GM20000 (cell line): ENCODE results near the gene UPF1.

Experiments
- DNase-seq: peaks from one replicate; pipeline ENCODE4 v3.0.0; 2012; ENCODE audit warnings: low spot score
- TF ChIP-seq, protein P1 (sequence below): IDR thresholded peaks from 2 replicates; pipeline ENCODE4 v1.5.1; 2012; ENCODE audit warnings: mild to moderate bottlenecking, control low read depth; ENCODE audit errors: extremely low read depth, missing control alignments

UPF1 gene

DNA sequence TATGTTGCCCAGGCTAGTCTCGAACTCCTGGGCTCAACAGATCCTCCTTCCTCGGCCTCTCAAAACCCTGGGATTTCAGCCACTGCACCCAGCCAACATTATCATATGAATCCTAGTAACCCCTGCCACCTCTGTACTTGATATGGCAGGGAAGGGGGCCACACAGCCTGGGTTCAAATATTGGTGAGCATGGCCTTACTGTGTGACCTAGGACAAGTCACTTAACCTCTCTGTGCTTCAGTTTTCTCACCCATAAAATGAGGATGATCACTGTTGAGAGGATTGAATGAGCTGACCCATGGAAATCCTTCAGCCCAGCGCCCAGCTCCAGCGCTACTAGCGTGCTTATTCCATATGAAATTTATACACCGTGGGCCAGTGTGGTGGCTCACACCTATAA, 37.1 kb upstream of the UPF1 start:
- DNase-seq, result no peak
- TF ChIP-seq, protein P1, sequence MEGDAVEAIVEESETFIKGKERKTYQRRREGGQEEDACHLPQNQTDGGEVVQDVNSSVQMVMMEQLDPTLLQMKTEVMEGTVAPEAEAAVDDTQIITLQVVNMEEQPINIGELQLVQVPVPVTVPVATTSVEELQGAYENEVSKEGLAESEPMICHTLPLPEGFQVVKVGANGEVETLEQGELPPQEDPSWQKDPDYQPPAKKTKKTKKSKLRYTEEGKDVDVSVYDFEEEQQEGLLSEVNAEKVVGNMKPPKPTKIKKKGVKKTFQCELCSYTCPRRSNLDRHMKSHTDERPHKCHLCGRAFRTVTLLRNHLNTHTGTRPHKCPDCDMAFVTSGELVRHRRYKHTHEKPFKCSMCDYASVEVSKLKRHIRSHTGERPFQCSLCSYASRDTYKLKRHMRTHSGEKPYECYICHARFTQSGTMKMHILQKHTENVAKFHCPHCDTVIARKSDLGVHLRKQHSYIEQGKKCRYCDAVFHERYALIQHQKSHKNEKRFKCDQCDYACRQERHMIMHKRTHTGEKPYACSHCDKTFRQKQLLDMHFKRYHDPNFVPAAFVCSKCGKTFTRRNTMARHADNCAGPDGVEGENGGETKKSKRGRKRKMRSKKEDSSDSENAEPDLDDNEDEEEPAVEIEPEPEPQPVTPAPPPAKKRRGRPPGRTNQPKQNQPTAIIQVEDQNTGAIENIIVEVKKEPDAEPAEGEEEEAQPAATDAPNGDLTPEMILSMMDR, result no peak

DNA sequence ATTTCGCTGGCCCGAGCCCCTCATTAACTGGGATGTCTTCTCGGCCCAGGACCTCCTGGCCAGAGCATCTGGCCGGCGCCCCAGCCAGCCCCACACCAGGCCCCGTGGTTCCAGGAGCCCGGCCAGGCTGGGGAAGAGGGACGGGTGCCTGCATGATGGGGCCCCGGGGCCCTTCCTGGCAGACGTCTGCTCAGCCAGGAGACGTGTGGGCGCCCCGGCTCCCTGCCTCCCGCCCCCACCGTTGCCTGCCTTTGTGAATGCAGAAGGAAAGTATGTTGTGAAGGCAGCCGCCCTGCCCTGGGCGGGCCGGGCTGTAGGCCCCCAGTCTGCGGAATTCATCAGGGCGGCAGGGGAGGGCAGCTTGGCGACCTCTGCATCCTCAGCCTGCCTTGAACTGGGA, 36.2 kb upstream of the UPF1 start:
- TF ChIP-seq, protein P1, result no peak
- no peak for DNase-seq

DNA sequence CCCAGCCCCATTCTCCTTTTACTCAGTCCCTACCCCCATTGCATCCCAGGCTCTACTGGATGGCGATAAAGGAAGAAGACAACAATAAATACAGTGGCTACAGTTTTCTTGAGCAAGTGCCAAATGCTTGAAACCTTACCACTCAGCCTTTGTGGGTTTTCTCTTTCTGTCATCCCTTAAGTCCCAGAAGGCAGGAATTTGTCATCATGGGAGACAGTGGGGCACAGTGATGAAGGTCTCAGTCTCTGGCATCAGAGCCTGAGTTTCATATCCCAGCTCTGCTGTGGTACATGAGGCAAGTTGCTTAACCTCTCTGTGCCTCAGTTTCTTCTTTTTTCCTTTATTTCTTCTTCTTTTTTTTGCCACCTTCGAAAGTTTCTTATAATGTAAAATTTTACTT, 35.5 kb upstream of the UPF1 start:
- no peak for DNase-seq
- TF ChIP-seq, protein P1, result no peak

DNA sequence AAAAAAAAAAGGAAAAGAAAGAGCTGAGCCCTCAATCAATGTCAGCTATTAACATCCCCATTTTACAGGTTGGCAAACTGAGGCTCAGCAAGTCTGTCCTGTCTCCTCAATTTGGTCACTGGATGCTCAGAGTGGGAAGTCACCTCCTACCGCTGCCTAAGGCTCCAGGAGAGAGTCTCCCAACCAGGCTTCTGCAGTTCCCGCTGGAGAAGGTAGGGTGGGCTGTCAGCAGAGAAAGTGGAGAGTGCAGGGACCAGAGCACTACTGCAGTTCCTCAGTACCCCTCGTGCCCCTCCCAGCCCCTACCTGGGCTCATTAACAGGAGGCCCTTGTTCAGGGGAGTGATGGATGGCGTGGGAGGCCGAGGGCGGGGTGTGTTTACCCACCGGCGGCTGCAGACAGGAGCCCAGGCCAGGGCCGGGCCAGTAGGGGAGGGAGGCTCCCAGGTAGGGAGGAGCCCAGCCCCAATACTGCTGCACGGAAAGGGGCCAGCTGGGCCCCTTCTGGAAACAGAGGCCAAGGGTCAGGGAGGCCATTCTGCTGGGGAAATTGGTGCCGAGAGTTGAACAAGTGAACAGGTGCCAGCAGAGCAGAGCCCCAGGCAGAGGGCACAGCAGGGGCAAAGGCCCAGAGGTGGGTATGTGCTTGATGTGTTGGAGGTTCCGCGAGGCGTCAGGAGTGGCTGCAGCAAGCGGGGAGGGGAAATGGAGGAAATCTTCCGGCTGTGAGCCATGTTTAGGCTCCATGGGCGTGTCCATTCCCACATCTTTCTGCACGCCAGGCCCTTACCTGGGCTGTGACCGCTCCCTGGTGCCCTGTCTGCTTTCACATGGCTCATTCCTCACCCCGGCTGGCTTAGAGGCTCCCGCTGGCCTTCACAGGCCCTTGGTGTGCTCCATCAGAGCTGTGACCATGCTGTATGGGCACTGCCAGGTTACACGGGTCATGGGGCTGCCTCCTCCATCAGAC, 33.1 kb upstream of the UPF1 start:
- no peak for DNase-seq
- TF ChIP-seq, protein P1, result no peak

DNA sequence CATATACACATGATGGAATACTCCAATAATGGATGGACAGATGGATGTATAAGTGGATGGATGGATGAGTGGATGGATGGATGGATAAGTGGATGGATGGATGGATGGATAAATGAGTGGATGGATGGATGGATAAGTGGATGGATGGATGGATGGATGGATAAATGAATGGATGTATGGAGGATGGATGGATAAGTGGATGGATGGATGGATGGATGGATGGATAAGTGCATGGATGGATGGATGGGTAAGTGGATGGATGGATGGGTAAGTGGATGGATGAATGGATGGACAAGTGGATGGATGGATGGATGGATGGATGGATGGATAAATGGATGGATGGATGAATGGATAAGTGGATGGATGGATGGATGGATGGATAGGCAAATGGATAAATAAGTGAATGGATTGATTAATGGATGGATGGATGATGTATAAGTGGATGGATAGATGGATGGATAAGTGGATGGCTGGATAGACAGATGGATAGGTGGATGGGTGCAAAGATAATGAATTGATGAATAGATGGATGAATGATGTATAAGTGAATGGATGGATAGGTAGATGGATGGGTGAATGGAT, 32.3 kb upstream of the UPF1 start:
- DNase-seq, result no peak
- TF ChIP-seq, protein P1, result no peak

DNA sequence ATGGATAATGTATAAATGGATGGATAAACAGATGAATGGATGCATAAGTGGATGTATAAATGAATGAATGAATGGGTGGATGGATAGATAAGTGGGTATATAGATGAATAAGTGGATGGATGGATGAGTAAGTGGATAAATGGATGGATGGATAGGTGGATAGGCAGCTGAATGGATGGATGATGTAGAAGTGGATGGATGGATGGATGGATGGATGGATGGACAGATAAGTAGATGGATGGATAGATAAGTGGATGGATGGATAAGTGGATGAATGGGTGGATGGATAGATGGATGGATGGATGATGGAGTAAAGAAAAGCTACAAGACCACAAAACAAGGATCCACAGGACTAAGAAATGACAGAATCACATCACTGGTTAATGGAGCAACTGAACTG, 31.7 kb upstream of the UPF1 start:
- TF ChIP-seq, protein P1, result no peak
- no peak for DNase-seq

DNA sequence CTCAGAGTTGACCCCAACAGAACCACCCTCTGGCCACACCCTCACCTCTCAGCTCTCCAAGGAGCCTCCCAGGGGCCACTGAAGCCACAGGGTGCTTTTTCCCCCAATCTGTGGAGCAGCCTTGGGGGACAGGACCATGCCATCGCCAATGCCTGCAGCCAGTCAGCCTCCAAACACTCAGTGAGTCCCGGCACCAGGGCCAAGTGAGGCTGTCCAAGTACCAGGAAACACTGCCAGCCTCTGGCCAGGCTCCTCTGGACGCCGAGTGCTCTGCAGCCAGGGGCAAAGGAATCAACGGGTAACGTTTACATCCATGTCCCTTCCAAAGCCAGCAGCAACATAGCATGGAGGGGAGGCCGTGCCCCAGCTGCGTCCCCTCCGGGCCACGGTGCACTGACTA, 31.1 kb upstream of the UPF1 start:
- TF ChIP-seq, protein P1, result no peak

More for the DNA sequence above, 31.1 kb upstream of the UPF1 start:
- no peak for DNase-seq
